Measurements from ENCODE around the gene WWOX. TPM values are rescaled to one million over a fixed set of nuclear protein-coding genes. Genes with fewer than 3 reads are reported as not detected.

Gene WWOX
- total RNA-seq, 1 experiment from 2014 or later: 15.6 TPM

GRCh38 chr16:78501744-78502143, 402.3 kb downstream of the WWOX start:
- Histone ChIP-seq H3K9me3 (ENCODE audit: control insufficient read depth, low read depth, low read length) (no peaks in the 10 kb centered on the region), H3K18ac (ENCODE audit: insufficient read length, low read depth, low read length) (no peak overlapping the region), H4K5ac (ENCODE audit: insufficient read length, low read depth, low read length) (no peak overlapping the region), H3K23me2 (ENCODE audit: insufficient read length, low read depth, low read length, poor library complexity, severe bottlenecking) (no peaks in the 10 kb centered on the region), H2AK5ac (ENCODE audit: insufficient read length, low read length) (no peak overlapping the region), H3T11ph (ENCODE audit: low read length) (no peak overlapping the region), H3K9ac (ENCODE audit: extremely low read depth, insufficient read length, low read length) (no peak overlapping the region), H2BK15ac (ENCODE audit: low read depth, low read length) (no peak overlapping the region), H4K91ac (ENCODE audit: insufficient read length, low read depth, low read length) (no peak overlapping the region), H3K79me2 (ENCODE audit: insufficient read depth, low read length) (no peaks in the 10 kb centered on the region), H4K8ac (replicated peaks; ENCODE audit: insufficient read length, low read depth, low read length) (no peak overlapping the region), H3K4ac (ENCODE audit: low read depth, low read length) (no peak overlapping the region), H2BK5ac (ENCODE audit: insufficient read length, low read length) (no peak overlapping the region), H3K4me1 (ENCODE audit: insufficient read depth, low read length) (no peaks in the 10 kb centered on the region), H2BK120ac (ENCODE audit: low read depth, low read length, poor library complexity, severe bottlenecking) (no peak overlapping the region), H3K27me3 (ENCODE audit: insufficient read depth, low read length) (no peaks in the 10 kb centered on the region), H4K20me1 (ENCODE audit: control insufficient read depth, insufficient read depth, insufficient read length) (no peaks in the 10 kb centered on the region), H3K23ac (ENCODE audit: insufficient read length, low read depth, low read length) (no peak overlapping the region), H3K4me2 (ENCODE audit: insufficient read depth, insufficient read length, low read length) (no peak overlapping the region), H2BK20ac (ENCODE audit: low read depth, low read length, poor library complexity, severe bottlenecking) (no peak overlapping the region), H3K14ac (ENCODE audit: insufficient read depth, low read length) (no peak overlapping the region), H2BK12ac (ENCODE audit: insufficient read length, low read depth, low read length) (no peak overlapping the region), H3K56ac (ENCODE audit: insufficient read length, low read depth, low read length) (no peak overlapping the region), H3K27ac (ENCODE audit: insufficient read length, low read depth, low read length) (no peak overlapping the region), H2AFZ (ENCODE audit: low read length) (no peak overlapping the region), H3K79me1 (ENCODE audit: insufficient read depth, low read depth, low read length, poor library complexity, severe bottlenecking) (no peaks in the 10 kb centered on the region)
- TF ChIP-seq CTCF (conservative IDR thresholded peaks at IDR 0.05): no peak
- DNase-seq: no peak
- Mint-ChIP-seq H3K4me3 (no peak overlapping the region), H3K4me1 (peaks cover 20 to 33% of the 10 kb centered on the region in 2 experiments), H3K9me3 (no peaks in the 10 kb centered on the region), H3K36me3 (ENCODE audit: insufficient read depth in 1 of 3, low read depth in 3 of 3) (no peaks in the 10 kb centered on the region), H3K27ac (no peak overlapping the region; a peak in 1 of 7 replicates), H3K27me3 (ENCODE audit: low read depth) (no peaks in the 10 kb centered on the region; the same call in none of the 2 replicates)
- no CpG with 5 or more reads among the region's 8 CpGs for WGBS (ENCODE audit: extremely low coverage, insufficient read length, low lambda C conversion rate)
